Stimulated activated CD8-positive, alpha-beta memory T cell treated with anti-CD3 and anti-CD28 coated beads, Interleukin-15, amount 100 ng/mL, for 4 hours (primary cell): ENCODE results near the gene TARBP2.
"Not testable (repeated sequence)": the region's sequence is repeated elsewhere in the genome, so short reads cannot be mapped to it uniquely, and the experiment has no call there.

Experiments
- DNase-seq, 2 donors: peaks; one replicate each; pipeline ENCODE4 v3.0.0-alpha.2; 2020; ENCODE audit warnings: low read depth in 2 of 2

The TARBP2 gene

GRCh38 chr12:53513712-53514410 is 12.8 kb downstream of the TARBP2 start:
- DNase-seq: no peak

GRCh38 chr12:53514628-53515290 is 13.7 kb downstream of the TARBP2 start:
- no peak for DNase-seq

- no peak for DNase-seq
Measured at GRCh38 chr12:53515291-53515680, 14.2 kb downstream of the TARBP2 start.

- DNase-seq: no peak
Measured at GRCh38 chr12:53516758-53517455, 15.8 kb downstream of the TARBP2 start.

GRCh38 chr12:53518381-53518780 is 17.3 kb downstream of the TARBP2 start:
- no peak for DNase-seq

- no peak for DNase-seq
Measured at GRCh38 chr12:53523131-53523530, 22.0 kb downstream of the TARBP2 start.

- DNase-seq: no peak
Measured at GRCh38 chr12:53524476-53524875, 23.4 kb downstream of the TARBP2 start.

- DNase-seq: no peak
Measured at GRCh38 chr12:53530061-53530460, 29.0 kb downstream of the TARBP2 start.

- no peak for DNase-seq
Measured at GRCh38 chr12:53530920-53531319, 29.8 kb downstream of the TARBP2 start.

- no peak for DNase-seq
Measured at GRCh38 chr12:53532021-53532420, 30.9 kb downstream of the TARBP2 start.

- DNase-seq: no peak
Measured at GRCh38 chr12:53532524-53533445, 31.7 kb downstream of the TARBP2 start.

GRCh38 chr12:53533471-53533870 is 32.4 kb downstream of the TARBP2 start:
- no peak for DNase-seq

GRCh38 chr12:53536962-53537361 is 35.9 kb downstream of the TARBP2 start:
- no peak for DNase-seq

- DNase-seq: no peak
Measured at GRCh38 chr12:53538209-53538689, 37.2 kb downstream of the TARBP2 start.

- no peak for DNase-seq
Measured at GRCh38 chr12:53539526-53539925, 38.4 kb downstream of the TARBP2 start.

GRCh38 chr12:53543539-53543938 is 42.5 kb downstream of the TARBP2 start:
- DNase-seq: peak in 1 of 2 donors; percentile 24

- not testable (repeated sequence) for DNase-seq
Measured at GRCh38 chr12:53548354-53548753, 47.3 kb downstream of the TARBP2 start.

- not testable (repeated sequence) for DNase-seq
Measured at GRCh38 chr12:53550131-53550530, 49.0 kb downstream of the TARBP2 start.

GRCh38 chr12:53550595-53550994 is 49.5 kb downstream of the TARBP2 start:
- DNase-seq: no peak

GRCh38 chr12:53551889-53552291 is 50.8 kb downstream of the TARBP2 start:
- DNase-seq: no peak
